ENCODE data around the gene UQCC3.

UQCC3 gene

GRCh38 chr11:62705413-62705812, 33.9 kb downstream of the UQCC3 start:
- in situ Hi-C loops (cut with MboI; ENCODE audit: low sequenced_read_pairs, unreplicated experiment): no loop called here
- DNase-seq (ENCODE audit: low spot score): no peak
- no peak for TF ChIP-seq CTCF (IDR thresholded peaks at IDR 0.05; ENCODE audit: borderline replicate concordance, control extremely low read depth, extremely low read depth, insufficient read depth, missing control alignments)

- DNase-seq (ENCODE audit: low spot score): peak; percentile 97
Measured at GRCh38 chr11:62705880-62706849, 34.7 kb downstream of the UQCC3 start.

GRCh38 chr11:62706850-62707247, 35.4 kb downstream of the UQCC3 start:
- TF ChIP-seq CTCF (IDR thresholded peaks at IDR 0.05; ENCODE audit: borderline replicate concordance, control extremely low read depth, extremely low read depth, insufficient read depth, missing control alignments): no peak
- DNase-seq (ENCODE audit: low spot score): no peak
- in situ Hi-C loops (cut with MboI; ENCODE audit: low sequenced_read_pairs, unreplicated experiment): no loop called here

More at GRCh38 chr11:62705880-62706849, 34.7 kb downstream of the UQCC3 start:
- in situ Hi-C loops (cut with MboI; ENCODE audit: low sequenced_read_pairs, unreplicated experiment): no loop called here
- no peak for TF ChIP-seq CTCF (IDR thresholded peaks at IDR 0.05; ENCODE audit: borderline replicate concordance, control extremely low read depth, extremely low read depth, insufficient read depth, missing control alignments)

GRCh38 chr11:62707277-62707861, 35.9 kb downstream of the UQCC3 start, which contains the start of the genes BSCL2 and GNG3:
Gene BSCL2, minus strand, starts transcription at chr11:62707424. Its CDS starts 229 bp downstream, at chr11:62707195.
Gene GNG3, plus strand, starts transcription at chr11:62707676. Its CDS starts 620 bp downstream, at chr11:62708296.
- in situ Hi-C loops (cut with MboI; ENCODE audit: low sequenced_read_pairs, unreplicated experiment): no loop called here
- no peak for TF ChIP-seq CTCF (IDR thresholded peaks at IDR 0.05; ENCODE audit: borderline replicate concordance, control extremely low read depth, extremely low read depth, insufficient read depth, missing control alignments)
- no peak for DNase-seq (ENCODE audit: low spot score)

GRCh38 chr11:62708392-62708791, 36.9 kb downstream of the UQCC3 start:
- no peak for DNase-seq (ENCODE audit: low spot score)
- in situ Hi-C loops (cut with MboI; ENCODE audit: low sequenced_read_pairs, unreplicated experiment): no loop called here
- no peak for TF ChIP-seq CTCF (IDR thresholded peaks at IDR 0.05; ENCODE audit: borderline replicate concordance, control extremely low read depth, extremely low read depth, insufficient read depth, missing control alignments)

- in situ Hi-C loops (cut with MboI; ENCODE audit: low sequenced_read_pairs, unreplicated experiment): no loop called here
- no peak for DNase-seq (ENCODE audit: low spot score)
- no peak for TF ChIP-seq CTCF (IDR thresholded peaks at IDR 0.05; ENCODE audit: borderline replicate concordance, control extremely low read depth, extremely low read depth, insufficient read depth, missing control alignments)
Measured at GRCh38 chr11:62708793-62709192, 37.3 kb downstream of the UQCC3 start.
